ENCODE results near the gene NDUFAF8.

NDUFAF8 gene

GRCh38 chr17:81238815-81239713, at the start of gene NDUFAF8, which contains the start of gene TEPSIN:
NDUFAF8 (plus strand) TSS chr17:81239318; CDS start chr17:81239364, 46 bp downstream.
TEPSIN (minus strand) TSS chr17:81239055; CDS start chr17:81239033, 22 bp downstream.
- H3K9me3 ChIP-seq (ENCODE audit: severe bottlenecking): no peaks in the 10 kb centered on the region
- peaks cover 17% of the 10 kb centered on the region for H3K36me3 ChIP-seq (ENCODE audit: low read depth)
- peak within 1 kb of the TSS; percentile 97 for H3K4me3 ChIP-seq (ENCODE audit: severe bottlenecking)
- no peaks in the 10 kb centered on the region for H3K27me3 ChIP-seq (ENCODE audit: insufficient read depth, poor library complexity, severe bottlenecking)
- H3K4me1 ChIP-seq (ENCODE audit: insufficient read depth, poor library complexity, severe bottlenecking): no peaks in the 10 kb centered on the region
- H3K27ac ChIP-seq (ENCODE audit: poor library complexity, severe bottlenecking): peak within 1 kb of the TSS; percentile 67
- no peak for TF ChIP-seq CTCF (IDR thresholded peaks at IDR 0.05; ENCODE audit: poor library complexity, severe bottlenecking)
- peak; percentile 97 for ATAC-seq (ENCODE audit: low read depth)
- DNase-seq (ENCODE audit: low spot score): peak; percentile 98

- DNase-seq (ENCODE audit: low spot score) (no peak), ATAC-seq (ENCODE audit: low read depth) (peak; percentile 28; the same call in 2 of the 3 replicates)
- Histone ChIP-seq H3K4me3 (ENCODE audit: severe bottlenecking) (no peak overlapping the region), H3K4me1 (ENCODE audit: insufficient read depth, poor library complexity, severe bottlenecking) (no peaks in the 10 kb centered on the region), H3K36me3 (ENCODE audit: low read depth) (no peaks in the 10 kb centered on the region; the same call in 1 of the 2 replicates), H3K27me3 (ENCODE audit: insufficient read depth, poor library complexity, severe bottlenecking) (peaks cover 1% of the 10 kb centered on the region), H3K9me3 (ENCODE audit: severe bottlenecking) (no peaks in the 10 kb centered on the region), H3K27ac (ENCODE audit: poor library complexity, severe bottlenecking) (no peak overlapping the region)
- peak; percentile 7 for TF ChIP-seq CTCF (IDR thresholded peaks at IDR 0.05; ENCODE audit: poor library complexity, severe bottlenecking)
These were observed 49.2 kb upstream of the NDUFAF8 start for GRCh38 chr17:81189670-81190530.

GRCh38 chr17:81190591-81190990, 48.5 kb upstream of the NDUFAF8 start:
- Histone ChIP-seq H3K9me3 (ENCODE audit: severe bottlenecking) (no peaks in the 10 kb centered on the region), H3K27ac (ENCODE audit: poor library complexity, severe bottlenecking) (no peak overlapping the region), H3K36me3 (ENCODE audit: low read depth) (no peaks in the 10 kb centered on the region; the same call in 1 of the 2 replicates), H3K4me3 (ENCODE audit: severe bottlenecking) (no peak overlapping the region), H3K4me1 (ENCODE audit: insufficient read depth, poor library complexity, severe bottlenecking) (no peaks in the 10 kb centered on the region), H3K27me3 (ENCODE audit: insufficient read depth, poor library complexity, severe bottlenecking) (no peaks in the 10 kb centered on the region)
- DNase-seq (ENCODE audit: low spot score) (no peak), ATAC-seq (ENCODE audit: low read depth) (no peak)
- TF ChIP-seq CTCF (IDR thresholded peaks at IDR 0.05; ENCODE audit: poor library complexity, severe bottlenecking): no peak

GRCh38 chr17:81191116-81191515, 48.0 kb upstream of the NDUFAF8 start:
- Histone ChIP-seq H3K27me3 (ENCODE audit: insufficient read depth, poor library complexity, severe bottlenecking) (no peaks in the 10 kb centered on the region), H3K4me3 (ENCODE audit: severe bottlenecking) (no peak overlapping the region), H3K9me3 (ENCODE audit: severe bottlenecking) (no peaks in the 10 kb centered on the region), H3K4me1 (ENCODE audit: insufficient read depth, poor library complexity, severe bottlenecking) (no peaks in the 10 kb centered on the region), H3K27ac (ENCODE audit: poor library complexity, severe bottlenecking) (no peak overlapping the region), H3K36me3 (ENCODE audit: low read depth) (no peaks in the 10 kb centered on the region; the same call in none of the 2 replicates)
- TF ChIP-seq CTCF (IDR thresholded peaks at IDR 0.05; ENCODE audit: poor library complexity, severe bottlenecking): no peak
- DNase-seq (ENCODE audit: low spot score): no peak
- ATAC-seq (ENCODE audit: low read depth): no peak

Measured in RWPE2 (cell line).